ENCODE data around the gene ANKRD17.

- TF ChIP-seq POLR2A (IDR thresholded peaks at IDR 0.05; ENCODE audit: borderline replicate concordance, extremely low read depth, insufficient read depth, insufficient read length) (no peak), CTCF (IDR thresholded peaks at IDR 0.05 in 2 of 3, conservative IDR thresholded peaks at IDR 0.05 in 1 of 3; ENCODE audit: borderline replicate concordance in 1 of 3, insufficient read depth in 1 of 3, low read depth in 2 of 3, low read length in 2 of 3) (no peak), REST (IDR thresholded peaks at IDR 0.05; ENCODE audit: low read depth) (no peak), SIN3A (IDR thresholded peaks at IDR 0.05; ENCODE audit: low read depth) (no peak), EZH2 (IDR thresholded peaks at IDR 0.05) (no peak), YY1 (IDR thresholded peaks at IDR 0.05; ENCODE audit: extremely low read depth, insufficient replicate concordance, low read depth, low read length) (no peak), EGR1 (IDR thresholded peaks at IDR 0.05; ENCODE audit: low read depth) (no peak), MAX (IDR thresholded peaks at IDR 0.05) (no peak), ZNF274 (IDR thresholded peaks at IDR 0.05; ENCODE audit: low read depth, low read length) (no peak), ATF3 (IDR thresholded peaks at IDR 0.05) (no peak)
These were observed 45.1 kb upstream of the ANKRD17 start for GRCh38 chr4:73303711-73304110.
